GM10847 (cell line): ENCODE results near the gene FAM222B.

Experiments
- POLR2A ChIP-seq: IDR thresholded peaks from 2 replicates; pipeline ENCODE4 v1.6.1; 2011; ENCODE audit not compliant: insufficient read length; ENCODE audit errors: extremely low read depth

Gene FAM222B

DNA sequence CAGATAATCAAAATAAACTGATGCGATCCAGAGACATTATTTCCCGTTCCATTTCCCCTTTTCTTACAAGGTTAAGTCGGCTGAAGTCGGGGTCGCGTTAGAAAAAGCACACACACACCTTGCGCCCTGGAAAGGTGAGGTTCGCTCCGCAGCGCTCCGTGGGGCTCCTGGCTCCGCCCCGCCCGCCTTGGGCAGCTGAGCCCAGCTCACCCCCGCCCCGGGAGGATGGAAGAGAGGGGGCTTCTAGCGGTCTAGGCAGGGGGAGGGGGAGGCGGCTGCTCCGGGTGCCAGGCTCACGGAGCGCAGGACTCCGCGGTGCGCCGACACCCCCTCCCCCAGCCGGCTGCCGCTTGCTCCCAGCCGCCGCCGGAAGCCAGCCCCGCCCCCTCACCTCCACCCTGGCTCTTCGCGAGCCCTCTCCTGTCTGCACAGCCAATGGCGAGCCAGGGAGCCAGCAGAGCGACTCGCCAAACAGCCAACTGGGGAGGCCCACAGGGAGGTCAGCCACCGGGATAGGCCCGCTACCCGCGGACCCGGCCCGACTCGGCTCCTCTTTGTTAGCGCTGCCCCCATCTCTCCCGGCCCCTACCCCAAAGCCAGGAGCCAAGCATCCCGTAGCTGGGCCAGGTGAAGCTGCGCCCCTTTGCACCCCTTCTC is 30.4 kb downstream of the FAM222B start:
- no peak for TF ChIP-seq POLR2A

DNA sequence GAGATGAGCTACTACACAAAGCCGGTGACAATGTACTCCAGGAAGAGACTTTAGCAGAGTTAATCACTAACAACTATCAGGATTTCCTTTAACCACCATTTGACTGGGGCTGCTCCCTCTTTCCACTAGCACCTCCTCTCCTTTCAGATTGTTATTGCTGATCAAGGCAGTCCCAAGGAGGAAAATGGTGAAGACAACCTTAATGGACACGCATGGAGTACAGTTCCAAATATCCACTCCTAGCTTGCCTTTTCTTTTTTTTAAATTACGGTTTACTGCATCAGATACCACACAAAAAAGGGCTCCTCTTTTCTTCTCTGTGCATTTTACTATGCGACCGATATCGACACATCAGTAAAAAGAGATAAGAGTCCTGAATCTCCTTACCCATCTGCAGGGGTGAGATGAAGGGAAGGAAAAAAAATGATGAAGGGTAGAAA is 30.9 kb downstream of the FAM222B start:
- no peak for TF ChIP-seq POLR2A

- no peak for TF ChIP-seq POLR2A
Observed at GRCh38 chr17:28810437-28810836, 32.2 kb downstream of the FAM222B start.

- TF ChIP-seq POLR2A, result no peak
Observed at GRCh38 chr17:28807925-28808634, 34.5 kb downstream of the FAM222B start.

GRCh38 chr17:28796062-28796461 is 46.5 kb downstream of the FAM222B start:
- no peak for TF ChIP-seq POLR2A

GRCh38 chr17:28792877-28793661 is 49.5 kb downstream of the FAM222B start:
- TF ChIP-seq POLR2A, result no peak

DNA sequence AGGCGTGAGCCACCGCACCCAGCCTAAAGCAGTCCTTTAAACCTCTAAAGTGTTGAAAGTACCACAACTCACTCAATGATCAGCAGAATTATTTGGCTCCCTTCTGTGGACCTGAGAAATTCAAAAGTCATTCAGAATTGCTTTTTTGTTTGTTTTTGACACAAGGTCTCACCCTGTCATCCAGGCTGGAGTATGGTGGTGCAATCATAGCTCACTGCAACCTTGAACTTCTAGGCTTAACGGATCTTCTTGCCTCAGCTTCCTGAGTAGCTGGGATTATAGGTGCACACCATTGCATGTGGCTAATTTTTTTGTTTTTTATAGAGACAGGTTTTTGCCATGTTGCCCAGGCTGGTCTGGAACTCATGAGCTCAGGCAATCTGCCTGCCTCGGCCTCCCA is 54.5 kb downstream of the FAM222B start:
- TF ChIP-seq POLR2A, result no peak

DNA sequence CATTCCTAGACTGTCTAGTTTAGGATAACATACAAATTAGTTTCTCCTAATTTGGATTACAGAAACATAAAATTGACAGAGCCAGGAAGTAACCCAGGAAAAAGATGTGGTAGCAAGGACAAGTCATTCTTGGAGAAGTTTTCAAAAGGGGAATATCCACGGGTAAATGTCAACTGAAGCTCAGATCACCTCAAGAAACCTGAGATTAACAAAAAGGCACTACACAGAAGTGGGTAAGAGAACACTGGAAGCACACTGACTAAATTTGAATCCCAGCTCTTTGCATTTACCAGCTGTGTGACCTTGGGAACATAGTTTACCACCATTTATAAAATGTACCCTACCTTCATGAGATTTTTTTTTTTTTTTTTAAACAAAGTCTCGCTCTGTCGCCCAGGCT is 59.4 kb downstream of the FAM222B start:
- no peak for TF ChIP-seq POLR2A

DNA sequence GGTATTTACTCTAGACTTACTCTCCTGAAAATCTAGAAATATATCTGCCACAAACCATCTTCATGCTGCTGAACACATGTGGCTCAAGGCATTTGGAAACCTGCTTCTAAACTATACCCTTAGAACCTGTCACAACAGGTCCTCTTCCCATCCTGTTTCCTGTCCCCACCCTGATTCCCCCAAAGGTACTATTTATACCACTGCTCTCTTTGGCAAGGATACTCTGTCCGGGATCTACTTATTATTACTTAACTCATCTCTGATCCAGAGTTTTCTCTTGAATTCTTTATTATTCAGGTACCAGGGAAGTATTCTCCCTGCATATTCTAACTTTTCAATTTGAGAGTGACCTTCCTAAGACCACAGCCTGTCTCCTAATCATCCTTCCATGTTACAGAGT is 65.4 kb downstream of the FAM222B start:
- no peak for TF ChIP-seq POLR2A

GRCh38 chr17:28774206-28774605 is 68.4 kb downstream of the FAM222B start:
- TF ChIP-seq POLR2A, result no peak

GRCh38 chr17:28773736-28774135 is 68.9 kb downstream of the FAM222B start:
- no peak for TF ChIP-seq POLR2A

GRCh38 chr17:28765038-28765437 is 77.6 kb downstream of the FAM222B start:
- no peak for TF ChIP-seq POLR2A

DNA sequence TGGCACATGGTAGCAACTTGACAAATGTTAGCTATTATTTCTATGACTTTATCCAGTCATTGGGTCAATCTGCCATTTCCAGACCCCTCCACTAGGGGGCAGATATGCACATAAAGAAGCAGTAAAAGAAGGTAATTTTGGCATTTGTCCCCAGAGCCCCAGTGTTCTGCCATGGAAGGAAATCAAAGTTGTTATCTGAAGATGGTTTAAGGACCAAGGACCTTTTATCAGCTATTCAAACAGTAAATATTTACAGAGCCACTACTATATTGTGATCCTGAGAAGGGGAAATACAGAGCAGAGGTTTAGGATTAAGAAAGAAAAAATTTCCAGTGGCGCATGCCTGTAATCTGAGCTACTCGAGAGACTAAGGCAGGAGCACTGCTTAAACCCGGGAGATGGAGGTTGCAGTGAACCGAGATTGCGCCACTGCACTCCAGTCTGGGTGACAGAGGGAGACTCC is 78.8 kb downstream of the FAM222B start:
- no peak for TF ChIP-seq POLR2A

GRCh38 chr17:28763137-28763799 is 79.3 kb downstream of the FAM222B start:
- TF ChIP-seq POLR2A, result no peak
